Measurements from ENCODE around the gene DCT. TPM values are rescaled to one million over a fixed set of nuclear protein-coding genes. Genes with fewer than 3 reads are reported as not detected.

DCT gene
- total RNA-seq, 2 donors from 2014 or later = 0.16 to 0.20 TPM

GRCh38 chr13:94487043-94487442, 7.6 kb upstream of the DCT start:
- Mint-ChIP-seq H3K27me3 (peaks cover 40% of the 10 kb centered on the region), H3K4me3 (no peak overlapping the region), H3K27ac (no peak overlapping the region), H3K36me3 (ENCODE audit: low read depth) (peaks cover 2% of the 10 kb centered on the region), H3K4me1 (no peaks in the 10 kb centered on the region)
- DNase-seq (no peak), ATAC-seq (no peak)
- no peaks in the 10 kb centered on the region for H3K9me3 ChIP-seq (ENCODE audit: control insufficient read depth, low read length, poor library complexity, severe bottlenecking)

GRCh38 chr13:94483970-94484369, 4.5 kb upstream of the DCT start:
- Mint-ChIP-seq H3K27me3 (peaks cover 47% of the 10 kb centered on the region), H3K4me3 (no peak overlapping the region), H3K36me3 (ENCODE audit: low read depth) (peaks cover 2% of the 10 kb centered on the region), H3K27ac (no peak overlapping the region), H3K4me1 (no peaks in the 10 kb centered on the region)
- ATAC-seq (no peak), DNase-seq (no peak)
- H3K9me3 ChIP-seq (ENCODE audit: control insufficient read depth, low read length, poor library complexity, severe bottlenecking) = no peaks in the 10 kb centered on the region

GRCh38 chr13:94481941-94482340, 2.5 kb upstream of the DCT start:
- Mint-ChIP-seq H3K27me3 (peaks cover 41% of the 10 kb centered on the region), H3K4me3 (no peak overlapping the region), H3K27ac (no peak overlapping the region), H3K4me1 (no peaks in the 10 kb centered on the region), H3K36me3 (ENCODE audit: low read depth) (peaks cover 2% of the 10 kb centered on the region)
- no peak for DNase-seq
- no peak for ATAC-seq
- no peaks in the 10 kb centered on the region for H3K9me3 ChIP-seq (ENCODE audit: control insufficient read depth, low read length, poor library complexity, severe bottlenecking)

GRCh38 chr13:94480672-94481145, 1.2 kb upstream of the DCT start:
- H3K9me3 ChIP-seq (ENCODE audit: control insufficient read depth, low read length, poor library complexity, severe bottlenecking) = no peaks in the 10 kb centered on the region
- H3K27me3 Mint-ChIP-seq = peaks cover 29% of the 10 kb centered on the region
- H3K27ac Mint-ChIP-seq = no peak overlapping the region
- ATAC-seq (no peak), DNase-seq (no peak)
- H3K36me3 Mint-ChIP-seq (ENCODE audit: low read depth) = peaks cover 2% of the 10 kb centered on the region
- no peak overlapping the region for H3K4me3 Mint-ChIP-seq
- no peaks in the 10 kb centered on the region for H3K4me1 Mint-ChIP-seq

GRCh38 chr13:94478913-94479312, 569 bp downstream of the DCT start:
- Mint-ChIP-seq H3K4me1 (no peaks in the 10 kb centered on the region), H3K27me3 (peaks cover 20% of the 10 kb centered on the region), H3K4me3 (no peak overlapping the region), H3K27ac (no peak overlapping the region), H3K36me3 (ENCODE audit: low read depth) (peaks cover 2% of the 10 kb centered on the region)
- no peaks in the 10 kb centered on the region for H3K9me3 ChIP-seq (ENCODE audit: control insufficient read depth, low read length, poor library complexity, severe bottlenecking)
- DNase-seq (no peak), ATAC-seq (no peak)

GRCh38 chr13:94470126-94470525, 9.4 kb downstream of the DCT start:
- H3K27me3 Mint-ChIP-seq = peaks cover 4% of the 10 kb centered on the region
- no peaks in the 10 kb centered on the region for H3K9me3 ChIP-seq (ENCODE audit: control insufficient read depth, low read length, poor library complexity, severe bottlenecking)
- no peak for DNase-seq
- no peak overlapping the region for H3K4me3 Mint-ChIP-seq
- ATAC-seq = no peak
- no peak overlapping the region for H3K27ac Mint-ChIP-seq
- no peaks in the 10 kb centered on the region for H3K4me1 Mint-ChIP-seq
- H3K36me3 Mint-ChIP-seq (ENCODE audit: low read depth) = no peaks in the 10 kb centered on the region

GRCh38 chr13:94464771-94465170, 14.7 kb downstream of the DCT start:
- ATAC-seq (no peak), DNase-seq (no peak)
- no peak overlapping the region for H3K4me3 Mint-ChIP-seq
- no peak overlapping the region for H3K27ac Mint-ChIP-seq
- H3K27me3 Mint-ChIP-seq = peaks cover 9% of the 10 kb centered on the region
- no peaks in the 10 kb centered on the region for H3K4me1 Mint-ChIP-seq
- H3K36me3 Mint-ChIP-seq (ENCODE audit: low read depth) = no peaks in the 10 kb centered on the region
- no peaks in the 10 kb centered on the region for H3K9me3 ChIP-seq (ENCODE audit: control insufficient read depth, low read length, poor library complexity, severe bottlenecking)

- no peaks in the 10 kb centered on the region for H3K36me3 Mint-ChIP-seq (ENCODE audit: low read depth)
- DNase-seq = no peak
- no peaks in the 10 kb centered on the region for H3K9me3 ChIP-seq (ENCODE audit: control insufficient read depth, low read length, poor library complexity, severe bottlenecking)
- no peaks in the 10 kb centered on the region for H3K4me1 Mint-ChIP-seq
- no peak overlapping the region for H3K27ac Mint-ChIP-seq
- peaks cover 5% of the 10 kb centered on the region for H3K27me3 Mint-ChIP-seq
- H3K4me3 Mint-ChIP-seq = no peak overlapping the region
- ATAC-seq = no peak
These were observed 16.8 kb downstream of the DCT start for GRCh38 chr13:94462670-94463069.

- no peak overlapping the region for H3K27ac Mint-ChIP-seq
- H3K27me3 Mint-ChIP-seq = peaks cover 14% of the 10 kb centered on the region
- H3K9me3 ChIP-seq (ENCODE audit: control insufficient read depth, low read length, poor library complexity, severe bottlenecking) = no peaks in the 10 kb centered on the region
- H3K36me3 Mint-ChIP-seq (ENCODE audit: low read depth) = no peaks in the 10 kb centered on the region
- ATAC-seq = no peak
- no peaks in the 10 kb centered on the region for H3K4me1 Mint-ChIP-seq
- DNase-seq = no peak
- no peak overlapping the region for H3K4me3 Mint-ChIP-seq
These were observed 20.4 kb downstream of the DCT start for GRCh38 chr13:94459116-94459515.

- no peak for ATAC-seq
- no peaks in the 10 kb centered on the region for H3K9me3 ChIP-seq (ENCODE audit: control insufficient read depth, low read length, poor library complexity, severe bottlenecking)
- Mint-ChIP-seq H3K27ac (no peak overlapping the region), H3K27me3 (peaks cover 9% of the 10 kb centered on the region), H3K4me1 (no peaks in the 10 kb centered on the region), H3K36me3 (ENCODE audit: low read depth) (no peaks in the 10 kb centered on the region), H3K4me3 (no peak overlapping the region)
- no peak for DNase-seq
These were observed 24.1 kb downstream of the DCT start for GRCh38 chr13:94455414-94455813.

GRCh38 chr13:94454906-94455305, 24.6 kb downstream of the DCT start:
- Mint-ChIP-seq H3K27ac (no peak overlapping the region), H3K4me3 (no peak overlapping the region), H3K27me3 (peaks cover 9% of the 10 kb centered on the region), H3K36me3 (ENCODE audit: low read depth) (no peaks in the 10 kb centered on the region), H3K4me1 (no peaks in the 10 kb centered on the region)
- H3K9me3 ChIP-seq (ENCODE audit: control insufficient read depth, low read length, poor library complexity, severe bottlenecking) = no peaks in the 10 kb centered on the region
- ATAC-seq (no peak), DNase-seq (no peak)

GRCh38 chr13:94454334-94454733, 25.1 kb downstream of the DCT start:
- Mint-ChIP-seq H3K36me3 (ENCODE audit: low read depth) (no peaks in the 10 kb centered on the region), H3K4me1 (no peaks in the 10 kb centered on the region), H3K4me3 (no peak overlapping the region), H3K27me3 (peaks cover 9% of the 10 kb centered on the region), H3K27ac (no peak overlapping the region)
- no peak for ATAC-seq
- no peak for DNase-seq
- H3K9me3 ChIP-seq (ENCODE audit: control insufficient read depth, low read length, poor library complexity, severe bottlenecking) = no peaks in the 10 kb centered on the region

GRCh38 chr13:94444826-94445225, 34.7 kb downstream of the DCT start:
- Mint-ChIP-seq H3K27ac (no peak overlapping the region), H3K4me1 (no peaks in the 10 kb centered on the region), H3K27me3 (peaks cover 14% of the 10 kb centered on the region), H3K36me3 (ENCODE audit: low read depth) (no peaks in the 10 kb centered on the region), H3K4me3 (no peak overlapping the region)
- DNase-seq (no peak), ATAC-seq (no peak)
- no peaks in the 10 kb centered on the region for H3K9me3 ChIP-seq (ENCODE audit: control insufficient read depth, low read length, poor library complexity, severe bottlenecking)

- DNase-seq (no peak), ATAC-seq (peak; percentile 74)
- Mint-ChIP-seq H3K27me3 (peaks cover 6% of the 10 kb centered on the region), H3K27ac (no peak overlapping the region), H3K36me3 (ENCODE audit: low read depth) (no peaks in the 10 kb centered on the region), H3K4me1 (peaks cover 5% of the 10 kb centered on the region), H3K4me3 (no peak overlapping the region)
- no peaks in the 10 kb centered on the region for H3K9me3 ChIP-seq (ENCODE audit: control insufficient read depth, low read length, poor library complexity, severe bottlenecking)
These were observed 43.8 kb downstream of the DCT start for GRCh38 chr13:94435604-94436226.

Measured in T-helper 17 cell (primary cell).